Mesenchymal stem cell (in vitro differentiated cells and primary cell): Measurements from ENCODE around the gene NOP9.
A peak's percentile ranks its signal among the peaks of the same experiment; 100 is the strongest.

Source experiments
- DNase-seq: peaks from one replicate; pipeline ENCODE4 v3.0.0-alpha.2; 2013
- H2AFZ ChIP-seq: one replicate; pipeline ENCODE4 v1.6.1; 2013; ENCODE audit warnings: low read depth, mild to moderate bottlenecking, control low read depth, inconsistent platforms, low read length, moderate library complexity
- H2AK5ac ChIP-seq: 2 replicates; pipeline ENCODE4 v1.6.1; 2013; ENCODE audit warnings: low read length, moderate library complexity, mild to moderate bottlenecking, inconsistent platforms; ENCODE audit not compliant: severe bottlenecking
- H2BK120ac ChIP-seq: one replicate; pipeline ENCODE4 v1.6.1; 2013; ENCODE audit warnings: low read depth, mild to moderate bottlenecking, inconsistent platforms, low read length, moderate library complexity
- H2BK12ac ChIP-seq, 2 experiments: one replicate each; pipeline ENCODE4 v1.6.1; 2013; ENCODE audit warnings: inconsistent platforms in 2 of 2, low read length in 2 of 2, mild to moderate bottlenecking in 2 of 2, moderate library complexity in 2 of 2, control low read depth in 1 of 2
- H2BK15ac ChIP-seq: one replicate; pipeline ENCODE4 v1.6.1; 2013; ENCODE audit warnings: mild to moderate bottlenecking, low read depth, inconsistent platforms; ENCODE audit not compliant: poor library complexity, severe bottlenecking
- H2BK5ac ChIP-seq: 2 replicates; pipeline ENCODE4 v1.6.1; 2013; ENCODE audit warnings: low read depth, mild to moderate bottlenecking, low read length, control low read depth, inconsistent platforms; ENCODE audit not compliant: poor library complexity, severe bottlenecking
- H3K14ac ChIP-seq, 2 experiments: one replicate each; pipeline ENCODE4 v1.6.1; 2013; ENCODE audit warnings: inconsistent platforms in 2 of 2, low read length in 2 of 2, control low read depth in 1 of 2, mild to moderate bottlenecking in 1 of 2, moderate library complexity in 1 of 2
- H3K18ac ChIP-seq, 2 experiments: one replicate each; pipeline ENCODE4 v1.6.1; 2013; ENCODE audit warnings: inconsistent platforms in 2 of 2, low read length in 2 of 2, control low read depth in 1 of 2, low read depth in 1 of 2, mild to moderate bottlenecking in 1 of 2
- H3K23ac ChIP-seq, 2 experiments: one replicate each; pipeline ENCODE4 v1.6.1; 2013; ENCODE audit warnings: inconsistent platforms in 2 of 2, low read length in 2 of 2, mild to moderate bottlenecking in 2 of 2, moderate library complexity in 2 of 2, control low read depth in 1 of 2
- H3K27ac ChIP-seq: 2 replicates; pipeline ENCODE4 v1.5.1; 2013; ENCODE audit warnings: mild to moderate bottlenecking, moderate library complexity, low read length, control low read depth, inconsistent platforms; ENCODE audit not compliant: poor library complexity, severe bottlenecking
- H3K27me3 ChIP-seq, 2 experiments: 2 replicates each; pipeline versions ENCODE4 v1.6.1 to v1.7.0; 2013; ENCODE audit warnings: low read length in 2 of 2, mild to moderate bottlenecking in 2 of 2, moderate library complexity in 2 of 2, control low read depth in 1 of 2, inconsistent platforms in 1 of 2; ENCODE audit not compliant: control insufficient read depth in 1 of 2, insufficient read depth in 1 of 2
- H3K36me3 ChIP-seq, 2 experiments: 2 replicates each; pipeline versions ENCODE4 v1.6.1 to v1.7.0; 2013; ENCODE audit warnings: low read length in 2 of 2, control low read depth in 1 of 2, inconsistent platforms in 1 of 2, low read depth in 1 of 2, mild to moderate bottlenecking in 1 of 2; ENCODE audit not compliant: insufficient read depth in 2 of 2, control insufficient read depth in 1 of 2
- H3K4ac ChIP-seq, 2 experiments: one replicate each; pipeline ENCODE4 v1.6.1; 2013; ENCODE audit warnings: inconsistent platforms in 2 of 2, low read length in 2 of 2, mild to moderate bottlenecking in 2 of 2, moderate library complexity in 2 of 2, control low read depth in 1 of 2, low read depth in 1 of 2
- H3K4me1 ChIP-seq: 2 replicates; pipeline ENCODE4 v1.6.1; 2013; ENCODE audit warnings: low read depth, low read length, control low read depth; ENCODE audit not compliant: control insufficient read depth, insufficient read depth
- H3K4me2 ChIP-seq: 2 replicates; pipeline ENCODE4 v1.6.1; 2013; ENCODE audit warnings: low read length, mild to moderate bottlenecking, inconsistent platforms; ENCODE audit not compliant: poor library complexity, severe bottlenecking
- H3K4me3 ChIP-seq, 2 experiments: 2 replicates each; pipeline versions ENCODE4 v1.5.1 to v1.7.0; 2013; ENCODE audit warnings: low read length in 2 of 2, mild to moderate bottlenecking in 2 of 2, control low read depth in 1 of 2, low read depth in 1 of 2; ENCODE audit not compliant: insufficient read depth in 1 of 2
- H3K79me1 ChIP-seq: replicated peaks from 2 replicates; pipeline ENCODE4 v1.6.1; 2013; ENCODE audit warnings: mild to moderate bottlenecking, control low read depth, low read length, inconsistent platforms; ENCODE audit not compliant: poor library complexity, severe bottlenecking
- H3K9ac ChIP-seq: 2 replicates; pipeline ENCODE4 v1.7.0; 2013; ENCODE audit warnings: mild to moderate bottlenecking, low read length, moderate library complexity
- H3K9me3 ChIP-seq: 2 replicates; pipeline ENCODE4 v1.7.0; 2013; ENCODE audit warnings: mild to moderate bottlenecking, low read length; ENCODE audit not compliant: control insufficient read depth
- H4K8ac ChIP-seq: one replicate; pipeline ENCODE4 v1.6.1; 2013; ENCODE audit warnings: inconsistent platforms, mild to moderate bottlenecking, low read length, moderate library complexity
- H4K91ac ChIP-seq: one replicate; pipeline ENCODE4 v1.6.1; 2013; ENCODE audit warnings: mild to moderate bottlenecking, low read length, inconsistent platforms
- WGBS: methylation state at CpG from one replicate; pipeline ENCODE4 v1.1.7; 2013; ENCODE audit warnings: mixed read lengths; 5-methylcytosine and 5-hydroxymethylcytosine counted together

Gene NOP9

DNA sequence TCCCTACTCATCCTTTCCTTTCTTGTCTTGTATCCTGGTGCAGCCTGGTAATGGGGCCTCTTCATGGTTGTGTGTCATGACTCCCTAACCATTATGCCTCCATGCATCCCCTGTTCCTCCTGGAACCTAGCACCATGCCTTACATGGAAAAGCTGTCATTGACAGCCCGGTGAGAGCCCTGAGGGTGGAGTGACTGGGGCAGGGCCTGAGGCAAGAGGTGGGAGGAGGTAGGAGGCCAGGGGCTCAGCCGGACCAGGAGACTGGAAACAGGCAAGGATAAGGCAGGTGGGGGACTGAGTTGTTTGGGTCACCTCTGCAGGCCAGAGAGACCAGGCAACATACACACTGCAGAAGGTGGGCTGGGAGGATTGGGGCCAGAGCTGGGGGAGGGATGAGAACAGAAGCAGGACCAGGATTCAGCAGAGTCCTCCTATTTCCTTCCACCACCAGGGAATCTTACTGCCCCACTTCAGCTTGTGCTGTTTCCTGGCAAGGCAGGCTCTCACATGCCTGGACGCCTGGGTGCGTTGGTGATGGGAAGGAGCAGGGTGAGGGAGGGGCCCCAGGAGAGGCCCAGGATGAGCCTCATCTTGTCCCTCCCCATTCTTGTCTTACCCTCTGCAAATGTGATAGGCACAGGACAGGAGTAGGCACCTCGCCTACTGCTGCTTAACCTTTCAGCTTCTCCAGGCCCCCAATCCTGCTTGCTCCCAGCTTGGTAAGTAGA is 10.1 kb downstream of the NOP9 start, which contains the start of gene LTB4R2:
TSS of gene LTB4R2 (plus strand) at position 603 of the 727 bp plus-strand sequence. CDS start 525 bp downstream, outside the sequence.
- 93% methylated on average over 4 of the region's 5 CpGs for WGBS
- no peak within 1 kb of the TSS for H3K27ac ChIP-seq
- no peak within 1 kb of the TSS for H2BK5ac ChIP-seq
- no peak within 1 kb of the TSS for H4K8ac ChIP-seq
- no peaks in the 10 kb centered on the region for H3K9me3 ChIP-seq
- peak within 1 kb of the TSS in 1 of 2 experiments; percentile 39 for H3K14ac ChIP-seq
- H4K91ac ChIP-seq, result peak within 1 kb of the TSS; percentile 52
- no peak within 1 kb of the TSS for H3K4ac ChIP-seq
- H2BK12ac ChIP-seq, result no peak within 1 kb of the TSS
- H3K27me3 ChIP-seq, result no peaks in the 10 kb centered on the region
- no peak within 1 kb of the TSS for H3K18ac ChIP-seq
- peaks cover 10% of the 10 kb centered on the region for H3K4me1 ChIP-seq
- no peak within 1 kb of the TSS for H3K4me2 ChIP-seq
- H3K36me3 ChIP-seq, result peaks cover 38 to 52% of the 10 kb centered on the region in 2 experiments
- H3K79me1 ChIP-seq, result peaks cover 5% of the 10 kb centered on the region
- no peak within 1 kb of the TSS for H3K23ac ChIP-seq
- peak within 1 kb of the TSS in 1 of 2 experiments; percentile 70 for H3K4me3 ChIP-seq
- no peak within 1 kb of the TSS for H2BK120ac ChIP-seq
- no peak for DNase-seq
- H3K9ac ChIP-seq, result peak within 1 kb of the TSS; percentile 63
- no peak within 1 kb of the TSS for H2AK5ac ChIP-seq
- H2BK15ac ChIP-seq, result no peak within 1 kb of the TSS
- no peak within 1 kb of the TSS for H2AFZ ChIP-seq

DNA sequence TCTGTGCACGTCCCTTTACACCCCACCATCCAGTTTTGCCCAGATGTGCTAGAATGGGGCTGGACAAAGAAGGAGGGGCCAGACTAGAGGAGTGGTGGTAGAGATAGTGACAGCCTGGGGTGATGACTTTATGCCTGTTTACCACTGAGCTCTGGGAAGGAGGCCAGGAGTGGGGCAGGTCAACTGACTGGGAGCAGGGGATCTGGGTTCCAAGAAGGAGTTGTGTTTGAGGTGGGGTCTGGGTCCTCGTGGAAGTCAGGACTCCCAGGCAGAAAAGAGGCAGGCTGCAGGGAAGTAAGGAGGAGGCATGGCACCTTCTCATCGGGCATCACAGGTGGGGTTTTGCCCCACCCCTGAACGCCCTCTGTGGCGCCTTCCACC is 10.6 kb downstream of the NOP9 start:
- DNase-seq, result no peak
- H3K4ac ChIP-seq, result no peak overlapping the region
- no peak overlapping the region for H2BK12ac ChIP-seq
- H3K36me3 ChIP-seq, result peaks cover 32 to 47% of the 10 kb centered on the region in 2 experiments
- no peak overlapping the region for H3K4me2 ChIP-seq
- no peak overlapping the region for H3K27ac ChIP-seq
- H2BK15ac ChIP-seq, result no peak overlapping the region
- peaks cover 3% of the 10 kb centered on the region for H3K79me1 ChIP-seq
- no peak overlapping the region for H3K23ac ChIP-seq
- H3K18ac ChIP-seq, result no peak overlapping the region
- H2AK5ac ChIP-seq, result no peak overlapping the region
- peak overlapping the region; percentile 59 for H3K9ac ChIP-seq
- H2BK5ac ChIP-seq, result no peak overlapping the region
- H3K27me3 ChIP-seq, result no peaks in the 10 kb centered on the region
- peak overlapping the region in 1 of 2 experiments; percentile 70 for H3K4me3 ChIP-seq
- peak overlapping the region in 1 of 2 experiments; percentile 39 for H3K14ac ChIP-seq
- no peak overlapping the region for H2AFZ ChIP-seq
- H4K91ac ChIP-seq, result no peak overlapping the region
- peaks cover 10% of the 10 kb centered on the region for H3K4me1 ChIP-seq
- H4K8ac ChIP-seq, result no peak overlapping the region
- H2BK120ac ChIP-seq, result no peak overlapping the region
- 98% methylated on average over 4 of the region's 5 CpGs for WGBS
- H3K9me3 ChIP-seq, result no peaks in the 10 kb centered on the region

DNA sequence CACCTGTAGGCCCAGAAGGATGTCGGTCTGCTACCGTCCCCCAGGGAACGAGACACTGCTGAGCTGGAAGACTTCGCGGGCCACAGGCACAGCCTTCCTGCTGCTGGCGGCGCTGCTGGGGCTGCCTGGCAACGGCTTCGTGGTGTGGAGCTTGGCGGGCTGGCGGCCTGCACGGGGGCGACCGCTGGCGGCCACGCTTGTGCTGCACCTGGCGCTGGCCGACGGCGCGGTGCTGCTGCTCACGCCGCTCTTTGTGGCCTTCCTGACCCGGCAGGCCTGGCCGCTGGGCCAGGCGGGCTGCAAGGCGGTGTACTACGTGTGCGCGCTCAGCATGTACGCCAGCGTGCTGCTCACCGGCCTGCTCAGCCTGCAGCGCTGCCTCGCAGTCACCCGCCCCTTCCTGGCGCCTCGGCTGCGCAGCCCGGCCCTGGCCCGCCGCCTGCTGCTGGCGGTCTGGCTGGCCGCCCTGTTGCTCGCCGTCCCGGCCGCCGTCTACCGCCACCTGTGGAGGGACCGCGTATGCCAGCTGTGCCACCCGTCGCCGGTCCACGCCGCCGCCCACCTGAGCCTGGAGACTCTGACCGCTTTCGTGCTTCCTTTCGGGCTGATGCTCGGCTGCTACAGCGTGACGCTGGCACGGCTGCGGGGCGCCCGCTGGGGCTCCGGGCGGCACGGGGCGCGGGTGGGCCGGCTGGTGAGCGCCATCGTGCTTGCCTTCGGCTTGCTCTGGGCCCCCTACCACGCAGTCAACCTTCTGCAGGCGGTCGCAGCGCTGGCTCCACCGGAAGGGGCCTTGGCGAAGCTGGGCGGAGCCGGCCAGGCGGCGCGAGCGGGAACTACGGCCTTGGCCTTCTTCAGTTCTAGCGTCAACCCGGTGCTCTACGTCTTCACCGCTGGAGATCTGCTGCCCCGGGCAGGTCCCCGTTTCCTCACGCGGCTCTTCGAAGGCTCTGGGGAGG is 11.3 kb downstream of the NOP9 start, which contains the start of gene LTB4R:
TSS of gene LTB4R (plus strand) at position 857 of the 959 bp plus-strand sequence. CDS start 4,150 bp downstream, outside the sequence.
- H2BK120ac ChIP-seq, result no peak within 1 kb of the TSS
- WGBS, result 98% methylated on average over 99 of the region's 99 CpGs
- no peak within 1 kb of the TSS for H3K4ac ChIP-seq
- no peaks in the 10 kb centered on the region for H3K9me3 ChIP-seq
- H4K91ac ChIP-seq, result peak within 1 kb of the TSS; percentile 34
- no peak within 1 kb of the TSS for H2AK5ac ChIP-seq
- peak within 1 kb of the TSS in 1 of 2 experiments; percentile 70 for H3K4me3 ChIP-seq
- H3K23ac ChIP-seq, result no peak within 1 kb of the TSS
- H4K8ac ChIP-seq, result no peak within 1 kb of the TSS
- H2BK15ac ChIP-seq, result no peak within 1 kb of the TSS
- H2AFZ ChIP-seq, result no peak within 1 kb of the TSS
- no peak within 1 kb of the TSS for H2BK5ac ChIP-seq
- peaks cover 10% of the 10 kb centered on the region for H3K4me1 ChIP-seq
- no peak within 1 kb of the TSS for H3K4me2 ChIP-seq
- H3K36me3 ChIP-seq, result peaks cover 26 to 40% of the 10 kb centered on the region in 2 experiments
- DNase-seq, result no peak
- peak within 1 kb of the TSS; percentile 63 for H3K9ac ChIP-seq
- peaks cover 0 to 6% of the 10 kb centered on the region in 2 experiments for H3K27me3 ChIP-seq
- no peak within 1 kb of the TSS for H2BK12ac ChIP-seq
- no peak within 1 kb of the TSS for H3K27ac ChIP-seq
- H3K18ac ChIP-seq, result no peak within 1 kb of the TSS
- peak within 1 kb of the TSS in 1 of 2 experiments; percentile 39 for H3K14ac ChIP-seq
- H3K79me1 ChIP-seq, result peaks cover 3% of the 10 kb centered on the region
